ENCODE results near the gene SLC1A3.

The SLC1A3 gene

GRCh38 chr5:36599986-36600779 is 6.2 kb upstream of the SLC1A3 start:
- no peak for TF ChIP-seq CTCF (IDR thresholded peaks at IDR 0.05; ENCODE audit: insufficient read depth, low read depth, low read length, missing control alignments)
- DNase-seq (ENCODE audit: low read depth), result no peak
- H3K4me3 ChIP-seq (ENCODE audit: low read depth, low read length), result no peak overlapping the region

GRCh38 chr5:36600917-36601527 is 5.4 kb upstream of the SLC1A3 start:
- no peak overlapping the region for H3K4me3 ChIP-seq (ENCODE audit: low read depth, low read length)
- no peak for TF ChIP-seq CTCF (IDR thresholded peaks at IDR 0.05; ENCODE audit: insufficient read depth, low read depth, low read length, missing control alignments)
- no peak for DNase-seq (ENCODE audit: low read depth)

- no peak overlapping the region for H3K4me3 ChIP-seq (ENCODE audit: low read depth, low read length)
- peak; percentile 48 for DNase-seq (ENCODE audit: low read depth)
- peak; percentile 30 for TF ChIP-seq CTCF (IDR thresholded peaks at IDR 0.05; ENCODE audit: insufficient read depth, low read depth, low read length, missing control alignments)
These were observed 3.6 kb upstream of the SLC1A3 start for GRCh38 chr5:36602704-36603321.

- TF ChIP-seq CTCF (IDR thresholded peaks at IDR 0.05; ENCODE audit: insufficient read depth, low read depth, low read length, missing control alignments), result no peak
- no peak overlapping the region for H3K4me3 ChIP-seq (ENCODE audit: low read depth, low read length)
- DNase-seq (ENCODE audit: low read depth), result no peak
These were observed 1.2 kb upstream of the SLC1A3 start for GRCh38 chr5:36605241-36605640.

- peak overlapping the region; percentile 88 for H3K4me3 ChIP-seq (ENCODE audit: low read depth, low read length)
- TF ChIP-seq CTCF (IDR thresholded peaks at IDR 0.05; ENCODE audit: insufficient read depth, low read depth, low read length, missing control alignments), result no peak
- no peak for DNase-seq (ENCODE audit: low read depth)
These were observed 374 bp upstream of the SLC1A3 start for GRCh38 chr5:36606036-36606427.

GRCh38 chr5:36607114-36607571 is 737 bp downstream of the SLC1A3 start:
- peak; percentile 25 for DNase-seq (ENCODE audit: low read depth)
- H3K4me3 ChIP-seq (ENCODE audit: low read depth, low read length), result peak overlapping the region; percentile 88
- TF ChIP-seq CTCF (IDR thresholded peaks at IDR 0.05; ENCODE audit: insufficient read depth, low read depth, low read length, missing control alignments), result no peak
